GM12874 (cell line): ENCODE data around the gene CREB3L1.

Experiments
- TF ChIP-seq, protein P1 (sequence below): IDR thresholded peaks from 2 replicates; pipeline ENCODE4 v1.5.1; 2011; ENCODE audit warnings: low read depth, mild to moderate bottlenecking, control low read depth, low read length, moderate library complexity; ENCODE audit not compliant: insufficient read depth

Gene CREB3L1

DNA sequence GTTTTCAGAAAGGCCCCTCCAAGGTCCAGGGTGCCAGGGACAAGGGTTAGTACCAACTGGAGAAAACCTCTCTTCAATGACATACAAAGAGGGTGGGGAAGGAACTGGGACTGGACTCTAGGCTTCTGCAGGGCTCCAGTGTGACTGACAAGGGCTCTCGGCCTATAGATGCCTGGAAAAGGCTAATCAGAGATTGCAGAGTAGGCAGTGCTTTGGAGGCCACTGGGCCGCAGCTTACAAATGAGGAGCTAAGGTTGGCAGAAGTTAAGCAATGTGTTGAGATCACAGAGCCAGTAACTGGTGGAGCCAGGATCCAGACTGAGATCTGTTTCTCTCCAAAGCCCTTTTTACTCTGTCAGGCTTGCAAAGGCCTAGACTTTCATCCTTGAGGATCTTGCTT, 62.4 kb downstream of the CREB3L1 start:
- TF ChIP-seq, protein P1, sequence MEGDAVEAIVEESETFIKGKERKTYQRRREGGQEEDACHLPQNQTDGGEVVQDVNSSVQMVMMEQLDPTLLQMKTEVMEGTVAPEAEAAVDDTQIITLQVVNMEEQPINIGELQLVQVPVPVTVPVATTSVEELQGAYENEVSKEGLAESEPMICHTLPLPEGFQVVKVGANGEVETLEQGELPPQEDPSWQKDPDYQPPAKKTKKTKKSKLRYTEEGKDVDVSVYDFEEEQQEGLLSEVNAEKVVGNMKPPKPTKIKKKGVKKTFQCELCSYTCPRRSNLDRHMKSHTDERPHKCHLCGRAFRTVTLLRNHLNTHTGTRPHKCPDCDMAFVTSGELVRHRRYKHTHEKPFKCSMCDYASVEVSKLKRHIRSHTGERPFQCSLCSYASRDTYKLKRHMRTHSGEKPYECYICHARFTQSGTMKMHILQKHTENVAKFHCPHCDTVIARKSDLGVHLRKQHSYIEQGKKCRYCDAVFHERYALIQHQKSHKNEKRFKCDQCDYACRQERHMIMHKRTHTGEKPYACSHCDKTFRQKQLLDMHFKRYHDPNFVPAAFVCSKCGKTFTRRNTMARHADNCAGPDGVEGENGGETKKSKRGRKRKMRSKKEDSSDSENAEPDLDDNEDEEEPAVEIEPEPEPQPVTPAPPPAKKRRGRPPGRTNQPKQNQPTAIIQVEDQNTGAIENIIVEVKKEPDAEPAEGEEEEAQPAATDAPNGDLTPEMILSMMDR = no peak

DNA sequence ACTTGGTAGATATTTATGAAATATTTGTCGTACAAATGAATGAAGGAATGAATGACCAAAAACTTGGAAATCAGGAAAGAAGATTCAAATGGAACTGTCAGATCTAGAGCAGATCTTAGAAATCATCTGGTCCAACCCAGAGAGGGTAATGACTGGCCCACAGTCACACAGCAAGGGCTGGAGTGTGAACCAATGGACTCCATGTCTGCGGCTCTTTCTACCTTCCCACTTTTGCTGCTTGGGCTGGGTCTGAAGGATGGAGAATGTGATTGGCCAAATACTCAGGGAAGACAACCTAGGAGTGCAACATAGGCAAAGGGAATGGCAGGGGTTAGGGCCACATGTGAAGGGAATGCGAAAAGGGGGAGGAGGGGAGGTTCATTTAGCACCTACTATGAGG, 64.0 kb downstream of the CREB3L1 start:
- TF ChIP-seq, protein P1 = no peak

DNA sequence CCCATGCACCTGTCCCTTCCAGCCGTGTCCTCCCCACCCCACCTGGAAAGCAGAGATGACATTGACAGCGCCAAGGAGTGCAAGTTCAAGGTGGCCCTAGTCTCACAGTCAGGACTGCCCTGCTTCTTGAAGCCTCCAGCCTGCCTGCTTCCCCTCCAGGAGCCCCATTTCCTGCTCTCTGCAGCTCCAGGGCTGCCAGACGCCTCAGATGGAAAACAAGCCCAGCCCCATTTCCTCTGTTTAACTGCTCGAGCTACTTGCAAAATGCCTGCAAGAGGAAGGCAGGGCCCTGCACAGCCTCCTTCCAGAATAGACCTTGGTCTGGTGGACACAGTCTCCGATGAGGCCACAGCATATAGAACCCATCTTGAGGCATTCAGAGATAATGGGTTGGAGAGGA, 64.8 kb downstream of the CREB3L1 start:
- TF ChIP-seq, protein P1 = no peak

DNA sequence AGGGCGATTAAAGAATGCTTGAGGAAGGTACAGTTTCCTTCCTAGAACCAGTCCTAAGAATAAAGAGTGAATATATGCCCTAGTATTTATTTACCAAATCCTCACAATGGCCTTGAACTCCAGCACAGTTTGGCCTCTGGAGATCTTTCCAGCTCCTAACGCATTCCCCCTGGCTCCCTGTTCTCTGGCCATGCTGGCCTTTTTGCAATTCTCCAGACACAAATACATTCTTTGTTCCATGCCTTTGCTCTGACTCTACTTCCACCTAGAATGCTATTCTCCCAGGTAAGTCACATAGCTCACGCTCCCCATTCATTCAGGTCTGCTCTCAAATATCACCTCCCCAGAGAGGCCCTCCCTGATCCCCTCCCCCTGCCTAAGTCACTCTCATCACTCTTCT, 66.1 kb downstream of the CREB3L1 start:
- TF ChIP-seq, protein P1 = no peak

DNA sequence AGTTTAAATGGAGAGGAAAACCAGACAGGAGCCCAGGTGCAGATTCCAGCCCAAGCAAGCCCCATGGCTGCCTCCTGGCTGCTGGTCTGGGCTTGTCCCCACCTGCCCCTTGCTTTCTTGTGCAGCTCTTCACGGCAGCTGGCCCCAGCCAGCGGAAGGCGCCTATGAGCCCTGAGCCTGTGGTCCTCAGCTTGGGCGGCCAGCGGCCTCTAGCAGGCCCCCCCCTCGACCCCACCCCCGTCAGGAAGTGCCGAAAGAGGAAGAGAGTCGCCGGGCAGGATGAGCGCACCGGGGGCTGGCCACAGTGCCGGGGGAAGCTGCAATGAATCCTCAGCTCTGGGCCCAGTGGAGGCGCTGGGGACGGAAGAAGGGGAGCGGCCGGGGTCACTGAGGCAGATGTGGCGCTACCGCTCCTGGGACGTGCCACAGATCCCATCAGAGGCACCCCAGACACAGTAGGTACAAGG, 67.7 kb downstream of the CREB3L1 start:
- TF ChIP-seq, protein P1 = no peak

DNA sequence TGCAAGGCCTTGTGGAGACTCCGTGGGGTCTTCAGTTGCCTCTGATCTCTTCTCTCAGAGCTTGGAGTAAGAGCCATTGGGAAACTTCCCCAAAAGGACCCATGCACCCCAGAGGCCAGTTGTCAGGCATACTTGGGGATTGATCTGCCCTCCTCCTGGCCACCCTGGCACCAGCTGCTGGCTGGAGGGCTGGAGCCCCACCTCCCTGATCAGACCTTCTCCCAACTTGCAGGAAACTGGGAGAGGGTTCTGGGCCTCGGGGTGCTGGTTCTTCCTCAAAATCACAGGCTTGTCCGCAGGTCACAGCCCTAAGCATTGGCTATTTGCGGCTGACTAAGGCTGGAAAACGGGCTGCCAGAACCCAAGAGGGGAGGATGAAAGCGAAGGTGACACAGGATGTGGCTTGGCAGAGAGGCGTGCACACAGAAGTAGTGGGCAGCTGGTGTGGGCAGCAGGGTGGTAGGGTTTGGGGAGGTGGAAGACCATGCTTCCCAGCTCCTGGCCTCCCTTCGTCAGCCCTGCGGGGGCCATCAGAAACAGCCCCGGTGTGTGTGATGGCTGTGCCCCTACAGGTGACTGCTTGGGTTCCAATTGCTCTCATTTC, 68.5 kb downstream of the CREB3L1 start:
- TF ChIP-seq, protein P1 = no peak

DNA sequence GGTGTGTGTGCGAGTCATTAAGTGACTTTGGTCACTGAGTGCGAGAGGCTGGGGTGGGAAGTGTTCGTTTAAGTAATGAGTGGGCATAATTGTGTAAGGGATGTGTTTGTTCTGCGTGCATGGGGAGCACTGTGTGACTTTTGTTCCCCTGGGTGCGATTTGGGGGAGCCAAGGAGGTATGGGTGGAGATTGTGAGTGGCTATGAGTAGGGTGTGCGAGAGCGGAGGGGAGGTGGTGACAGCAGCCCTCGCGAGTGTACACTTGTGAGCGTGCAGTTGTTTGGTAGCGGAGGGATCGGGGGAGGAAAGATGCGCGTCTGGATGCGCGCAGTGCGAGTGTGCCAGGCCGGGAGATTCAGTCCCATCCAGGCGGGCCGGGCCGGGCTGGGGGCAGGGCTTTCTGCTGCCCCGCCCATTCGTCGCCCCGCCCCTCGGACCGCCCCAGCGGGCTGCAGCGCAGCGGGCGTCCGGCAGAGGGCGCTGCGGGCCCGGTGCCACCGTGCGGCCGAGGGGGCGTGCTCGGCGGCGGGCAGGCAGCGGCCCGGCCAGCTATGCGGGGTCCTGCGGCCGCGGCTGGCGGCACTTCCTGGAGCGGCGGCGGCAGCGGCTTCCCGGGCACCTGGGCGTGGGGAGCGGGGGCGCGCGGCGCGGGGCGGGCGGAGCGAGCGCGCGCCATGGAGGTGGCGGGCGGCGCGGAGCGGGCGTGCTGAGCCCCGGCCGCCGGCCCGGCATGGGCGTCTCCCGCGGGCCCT, 69.6 kb downstream of the CREB3L1 start, which contains the start of gene DGKZ:
DGKZ (plus strand) TSS at position 578 of the 751 bp plus-strand sequence. CDS start 197 bp downstream, outside the sequence.
- TF ChIP-seq, protein P1 = peak; percentile 85
